ENCODE data around the gene PTH2. TPM values are rescaled to one million over a fixed set of nuclear protein-coding genes. Genes with fewer than 3 reads are reported as not detected.
"Not testable (repeated sequence)": the region's sequence is repeated elsewhere in the genome, so short reads cannot be mapped to it uniquely, and the experiment has no call there.

Gene PTH2
- total RNA-seq, 1 experiment from 2014 or later = not detected

- Histone ChIP-seq H3K4me1 (replicated peaks) (peaks cover 25% of the 10 kb centered on the region), H3K4me3 (no peak overlapping the region), H3K36me3 (peaks cover 5% of the 10 kb centered on the region), H3K27ac (peak overlapping the region; percentile 80), H3K9me3 (replicated peaks) (no peaks in the 10 kb centered on the region), H3K27me3 (replicated peaks) (no peaks in the 10 kb centered on the region)
- peak in 1 of 2 experiments; percentile 31 for DNase-seq (ENCODE audit: low read depth in 1 of 2, low spot score in 2 of 2)
These were observed 33.1 kb upstream of the PTH2 start for GRCh38 chr19:49456326-49456725.

- H3K4me1 ChIP-seq (replicated peaks) = peaks cover 25% of the 10 kb centered on the region
- H3K9me3 ChIP-seq (replicated peaks) = no peaks in the 10 kb centered on the region
- H3K4me3 ChIP-seq = no peak overlapping the region
- H3K27me3 ChIP-seq (replicated peaks) = no peaks in the 10 kb centered on the region
- peak overlapping the region; percentile 80 for H3K27ac ChIP-seq
- DNase-seq (ENCODE audit: low read depth in 1 of 2, low spot score in 2 of 2) = peak in 1 of 2 experiments; percentile 58
- H3K36me3 ChIP-seq = peaks cover 5% of the 10 kb centered on the region
These were observed 32.5 kb upstream of the PTH2 start for GRCh38 chr19:49455773-49456172.

GRCh38 chr19:49453757-49454240 is 30.6 kb upstream of the PTH2 start:
- no peaks in the 10 kb centered on the region for H3K27me3 ChIP-seq (replicated peaks)
- no peak for DNase-seq (ENCODE audit: low read depth in 1 of 2, low spot score in 2 of 2)
- H3K36me3 ChIP-seq = peaks cover 8% of the 10 kb centered on the region; the same call in 1 of the 2 replicates
- peak overlapping the region; percentile 88 for H3K27ac ChIP-seq
- peak overlapping the region; percentile 55 for H3K4me3 ChIP-seq
- no peaks in the 10 kb centered on the region for H3K9me3 ChIP-seq (replicated peaks)
- peaks cover 25% of the 10 kb centered on the region for H3K4me1 ChIP-seq (replicated peaks)

- Histone ChIP-seq H3K4me3 (peak within 1 kb of the TSS; percentile 55), H3K27me3 (replicated peaks) (no peaks in the 10 kb centered on the region), H3K27ac (peak within 1 kb of the TSS; percentile 88), H3K4me1 (replicated peaks) (peaks cover 25% of the 10 kb centered on the region), H3K9me3 (replicated peaks) (no peaks in the 10 kb centered on the region), H3K36me3 (peaks cover 11% of the 10 kb centered on the region)
- peak; percentile 98 to 99 for DNase-seq (ENCODE audit: low read depth in 1 of 2, low spot score in 2 of 2)
These were observed 29.9 kb upstream of the PTH2 start, which contains the start of gene ALDH16A1 for GRCh38 chr19:49453013-49453756. Gene ALDH16A1, plus strand, starts transcription at chr19:49453225. Its CDS starts 107 bp downstream, at chr19:49453332.

- H3K4me3 ChIP-seq = peak within 1 kb of the TSS; percentile 55
- H3K4me1 ChIP-seq (replicated peaks) = peaks cover 25% of the 10 kb centered on the region
- DNase-seq (ENCODE audit: low read depth in 1 of 2, low spot score in 2 of 2) = peak; percentile 94 to 99
- H3K27me3 ChIP-seq (replicated peaks) = no peaks in the 10 kb centered on the region
- H3K9me3 ChIP-seq (replicated peaks) = no peaks in the 10 kb centered on the region
- peak within 1 kb of the TSS; percentile 88 for H3K27ac ChIP-seq
- peaks cover 26% of the 10 kb centered on the region for H3K36me3 ChIP-seq
These were observed 28.4 kb upstream of the PTH2 start, which contains the start of gene PIH1D1 for GRCh38 chr19:49451430-49452181. Gene PIH1D1, minus strand, starts transcription at chr19:49451814. Its CDS starts 240 bp downstream, at chr19:49451574.

GRCh38 chr19:49450405-49450804 is 27.2 kb upstream of the PTH2 start:
- no peak for DNase-seq (ENCODE audit: low read depth in 1 of 2, low spot score in 2 of 2)
- Histone ChIP-seq H3K4me3 (no peak overlapping the region), H3K27me3 (replicated peaks) (no peaks in the 10 kb centered on the region), H3K27ac (no peak overlapping the region), H3K4me1 (replicated peaks) (peaks cover 13% of the 10 kb centered on the region), H3K36me3 (peaks cover 28% of the 10 kb centered on the region), H3K9me3 (replicated peaks) (no peaks in the 10 kb centered on the region)

- Histone ChIP-seq H3K27ac (no peak overlapping the region), H3K27me3 (replicated peaks) (no peaks in the 10 kb centered on the region), H3K4me3 (no peak overlapping the region), H3K36me3 (peaks cover 28% of the 10 kb centered on the region), H3K4me1 (replicated peaks) (peaks cover 7% of the 10 kb centered on the region), H3K9me3 (replicated peaks) (no peaks in the 10 kb centered on the region)
- DNase-seq (ENCODE audit: low read depth in 1 of 2, low spot score in 2 of 2) = no peak
These were observed 25.2 kb upstream of the PTH2 start for GRCh38 chr19:49448432-49448786.

- Histone ChIP-seq H3K4me3 (no peak overlapping the region), H3K9me3 (replicated peaks) (no peaks in the 10 kb centered on the region), H3K27me3 (replicated peaks) (no peaks in the 10 kb centered on the region), H3K4me1 (replicated peaks) (peaks cover 10% of the 10 kb centered on the region), H3K27ac (no peak overlapping the region), H3K36me3 (peaks cover 28% of the 10 kb centered on the region)
- peak in 1 of 2 experiments; percentile 69 for DNase-seq (ENCODE audit: low read depth in 1 of 2, low spot score in 2 of 2)
These were observed 24.5 kb upstream of the PTH2 start for GRCh38 chr19:49447485-49448431.

GRCh38 chr19:49445997-49446396 is 22.8 kb upstream of the PTH2 start:
- H3K27me3 ChIP-seq (replicated peaks) = peaks cover 15% of the 10 kb centered on the region
- H3K27ac ChIP-seq = no peak overlapping the region
- no peak overlapping the region for H3K4me3 ChIP-seq
- no peak for DNase-seq (ENCODE audit: low read depth in 1 of 2, low spot score in 2 of 2)
- no peaks in the 10 kb centered on the region for H3K9me3 ChIP-seq (replicated peaks)
- H3K4me1 ChIP-seq (replicated peaks) = peaks cover 10% of the 10 kb centered on the region
- H3K36me3 ChIP-seq = peaks cover 28% of the 10 kb centered on the region

GRCh38 chr19:49444100-49444700 is 21.0 kb upstream of the PTH2 start:
- DNase-seq (ENCODE audit: low read depth in 1 of 2, low spot score in 2 of 2); H3K4me3 ChIP-seq; H3K9me3 ChIP-seq (replicated peaks); H3K27ac ChIP-seq: not testable (repeated sequence)
- peaks cover 10% of the 10 kb centered on the region for H3K4me1 ChIP-seq (replicated peaks)
- H3K36me3 ChIP-seq = peaks cover 20% of the 10 kb centered on the region
- H3K27me3 ChIP-seq (replicated peaks) = peaks cover 33% of the 10 kb centered on the region

GRCh38 chr19:49443366-49444099 is 20.3 kb upstream of the PTH2 start:
- H3K27me3 ChIP-seq (replicated peaks) = peaks cover 40% of the 10 kb centered on the region
- no peaks in the 10 kb centered on the region for H3K9me3 ChIP-seq (replicated peaks)
- H3K4me1 ChIP-seq (replicated peaks) = peaks cover 10% of the 10 kb centered on the region
- peaks cover 17% of the 10 kb centered on the region for H3K36me3 ChIP-seq
- no peak overlapping the region for H3K27ac ChIP-seq
- peak; percentile 94 to 98 for DNase-seq (ENCODE audit: low read depth in 1 of 2, low spot score in 2 of 2)
- peak overlapping the region; percentile 47 for H3K4me3 ChIP-seq

- Histone ChIP-seq H3K36me3 (peaks cover 14% of the 10 kb centered on the region), H3K4me3 (peak overlapping the region; percentile 47), H3K27ac (no peak overlapping the region), H3K27me3 (replicated peaks) (peaks cover 46% of the 10 kb centered on the region), H3K9me3 (replicated peaks) (no peaks in the 10 kb centered on the region), H3K4me1 (replicated peaks) (peaks cover 10% of the 10 kb centered on the region)
- peak; percentile 86 to 98 for DNase-seq (ENCODE audit: low read depth in 1 of 2, low spot score in 2 of 2)
These were observed 19.6 kb upstream of the PTH2 start for GRCh38 chr19:49442771-49443365.

All from SJSA1 (cell line).